ENCODE results near the gene MALRD1.
"Not testable (repeated sequence)": the region's sequence is repeated elsewhere in the genome, so short reads cannot be mapped to it uniquely, and the experiment has no call there.

Gene MALRD1

DNA sequence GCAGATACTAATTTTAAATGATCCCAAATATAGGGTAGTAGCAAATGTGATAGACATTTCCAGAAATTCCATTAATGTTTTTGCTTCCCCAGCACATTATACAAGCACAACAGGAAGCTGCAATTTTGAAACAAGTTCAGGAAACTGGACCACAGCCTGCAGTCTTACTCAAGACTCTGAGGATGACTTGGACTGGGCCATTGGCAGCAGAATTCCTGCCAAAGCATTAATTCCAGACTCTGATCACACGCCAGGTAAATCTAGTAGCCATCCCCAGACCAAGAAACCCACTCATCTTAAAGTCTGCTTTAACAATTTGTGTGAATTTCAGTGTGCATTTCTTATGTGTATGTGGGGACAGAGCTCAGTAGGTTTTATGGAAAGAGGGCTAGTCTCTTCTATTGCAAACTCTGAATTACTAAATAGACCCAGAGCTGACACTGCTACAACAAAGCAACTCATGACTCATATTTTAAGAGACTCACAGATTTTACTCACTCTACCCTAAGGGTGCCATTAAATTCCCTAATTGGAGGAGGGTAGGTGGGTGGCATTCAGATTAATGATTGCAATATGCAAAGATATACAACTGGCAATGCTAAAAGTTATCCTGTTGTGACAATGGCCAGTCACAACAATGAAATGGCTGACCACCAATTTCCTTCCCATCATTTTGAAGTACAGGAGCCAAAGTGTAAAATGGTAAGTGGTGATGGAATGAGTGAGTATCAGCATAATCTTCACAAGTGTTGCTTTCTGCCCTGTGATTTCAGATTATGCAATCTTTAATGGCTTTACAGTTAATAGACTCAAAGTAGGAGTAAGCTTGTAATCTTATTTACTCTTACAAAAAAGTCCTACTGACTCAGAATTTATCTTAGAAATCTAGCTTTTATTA lies 450.0 kb downstream of the MALRD1 start:
- no peak for DNase-seq

DNA sequence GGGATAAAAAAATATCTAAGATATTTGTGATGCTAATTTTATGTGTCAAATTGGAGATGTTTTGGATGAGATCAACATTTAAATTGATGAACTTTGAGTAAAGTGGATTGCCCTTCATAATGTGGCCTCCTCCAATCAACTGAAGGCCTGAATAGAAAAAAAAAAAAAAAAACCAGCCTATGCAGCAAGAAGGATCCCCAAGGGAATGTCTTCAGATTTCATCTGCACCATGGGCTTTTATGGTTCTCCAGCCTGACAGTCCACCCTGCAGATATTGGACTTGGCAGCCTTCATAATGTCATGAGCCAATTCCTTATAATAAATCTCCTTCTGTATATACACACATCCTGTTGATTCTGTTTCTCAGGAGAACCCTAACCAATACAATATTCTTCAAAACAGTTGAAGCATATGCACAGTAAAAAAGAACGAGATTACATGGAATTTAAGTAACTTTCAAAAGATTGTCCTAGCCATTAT lies 450.7 kb downstream of the MALRD1 start:
- no peak for DNase-seq

DNA sequence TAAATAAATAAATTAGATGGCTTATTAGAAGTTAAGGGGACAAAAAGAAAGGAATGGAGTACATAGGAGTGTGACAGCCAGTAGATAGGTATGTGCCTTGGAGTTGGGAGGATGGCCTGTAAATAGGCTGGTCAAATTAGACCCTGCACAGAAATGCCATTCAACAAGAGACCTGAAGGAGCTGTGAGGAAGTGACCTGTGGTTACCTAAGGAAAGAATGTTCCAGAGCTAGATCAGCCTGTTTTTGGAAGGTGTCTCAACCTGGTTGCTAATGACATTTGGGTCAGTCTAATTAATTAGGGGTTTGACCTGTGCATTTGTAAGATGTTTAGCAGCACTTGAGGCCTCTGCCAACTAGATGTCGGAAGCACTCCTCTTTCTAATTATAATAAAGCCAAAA lies 452.4 kb downstream of the MALRD1 start:
- DNase-seq, result no peak

DNA sequence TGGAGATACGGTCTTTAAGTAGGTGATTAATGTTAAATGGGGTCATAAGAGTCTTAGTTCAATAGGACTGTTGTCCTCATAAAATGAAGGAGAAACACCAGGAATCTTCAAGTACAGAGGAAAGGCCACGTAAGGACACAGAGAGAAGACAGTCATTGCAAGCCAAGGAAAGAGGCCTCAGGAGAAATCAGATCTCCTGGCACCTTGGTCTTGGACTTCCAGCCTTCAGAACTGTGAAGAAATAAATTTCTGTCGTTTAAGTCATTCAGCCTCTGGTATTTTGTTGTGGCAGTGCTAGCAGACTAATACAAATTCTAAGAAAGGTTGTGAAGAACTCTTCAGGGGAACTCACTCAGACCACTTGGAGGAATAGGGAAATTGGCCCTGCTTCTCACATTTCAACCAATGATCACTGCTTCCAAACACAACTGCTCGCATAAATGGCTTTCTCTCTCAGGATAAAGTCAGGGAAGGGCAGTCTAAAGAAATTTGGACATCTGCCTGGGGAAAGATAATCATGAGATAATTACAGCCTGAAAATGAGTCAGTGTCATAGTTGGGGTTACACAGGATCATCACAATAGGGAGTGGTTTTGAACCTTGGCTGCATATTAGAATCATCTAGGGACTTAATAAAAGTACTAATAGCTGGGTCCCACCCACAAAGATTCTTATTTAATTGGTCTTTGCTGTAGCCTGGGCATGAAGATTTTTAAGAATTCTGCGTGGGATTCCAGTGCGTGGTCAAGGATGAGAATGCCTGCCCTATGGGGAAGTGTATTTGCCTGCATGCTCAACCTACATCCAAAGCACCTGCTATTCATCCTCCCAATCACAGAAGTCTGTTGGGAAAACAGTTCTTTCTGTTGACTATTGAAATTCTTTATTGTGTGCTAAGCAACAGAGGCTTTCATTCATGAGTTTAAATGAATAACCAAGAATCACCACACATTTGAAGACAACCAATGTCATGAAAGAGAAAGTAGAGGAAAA lies 457.0 kb downstream of the MALRD1 start:
- DNase-seq, result no peak

DNA sequence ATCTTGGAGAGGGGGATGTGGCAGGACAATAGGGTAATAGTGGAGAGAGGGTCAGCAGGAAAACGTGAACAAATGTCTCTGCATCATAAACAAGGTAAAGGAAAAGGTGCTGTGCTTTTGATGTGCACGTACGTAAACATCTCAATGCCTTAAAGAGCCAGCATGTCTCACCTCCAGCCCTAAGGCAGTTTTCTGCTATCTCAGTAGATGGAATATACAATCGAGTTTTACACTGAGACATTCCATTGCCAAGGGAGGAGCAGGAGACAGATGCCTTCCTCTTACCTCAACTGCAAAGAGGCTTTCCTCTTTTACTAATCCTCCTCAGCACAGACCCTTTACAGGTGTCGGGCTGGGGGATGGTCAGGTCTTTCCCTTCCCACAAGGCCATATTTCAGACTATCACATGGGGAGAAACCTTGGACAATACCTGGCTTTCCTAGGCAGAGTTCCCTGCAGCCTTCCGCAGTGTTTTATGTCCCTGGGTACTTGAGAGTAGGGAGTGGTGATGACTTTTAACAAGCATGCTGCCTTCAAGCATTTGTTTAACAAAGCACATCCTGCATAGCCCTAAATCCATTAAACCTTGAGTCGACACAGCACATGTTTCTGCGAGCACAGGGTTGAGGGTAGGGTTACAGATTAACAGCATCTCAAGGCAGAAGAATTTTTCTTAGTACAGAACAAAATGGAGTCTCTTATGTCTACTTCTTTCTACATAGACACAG lies 461.6 kb downstream of the MALRD1 start:
- not testable (repeated sequence) for DNase-seq

DNA sequence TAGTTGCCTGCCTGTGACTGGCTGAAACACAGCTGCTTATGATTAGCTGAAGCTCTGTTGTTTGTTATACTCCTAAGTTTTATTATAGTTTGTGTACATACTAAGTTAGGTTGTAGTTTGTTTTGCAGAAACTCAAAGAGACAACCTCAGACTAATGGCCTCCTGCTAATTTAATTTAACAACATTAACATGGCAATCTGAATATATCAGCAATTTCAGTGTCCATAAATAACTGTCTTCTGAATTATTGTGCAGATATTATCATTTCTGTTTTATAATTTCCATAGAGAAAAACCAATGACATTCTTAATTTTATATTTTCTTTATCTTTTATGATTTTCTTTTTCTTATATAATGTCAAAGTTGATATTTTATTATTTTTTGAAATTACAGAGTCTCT lies 469.5 kb downstream of the MALRD1 start:
- DNase-seq, result no peak

DNA sequence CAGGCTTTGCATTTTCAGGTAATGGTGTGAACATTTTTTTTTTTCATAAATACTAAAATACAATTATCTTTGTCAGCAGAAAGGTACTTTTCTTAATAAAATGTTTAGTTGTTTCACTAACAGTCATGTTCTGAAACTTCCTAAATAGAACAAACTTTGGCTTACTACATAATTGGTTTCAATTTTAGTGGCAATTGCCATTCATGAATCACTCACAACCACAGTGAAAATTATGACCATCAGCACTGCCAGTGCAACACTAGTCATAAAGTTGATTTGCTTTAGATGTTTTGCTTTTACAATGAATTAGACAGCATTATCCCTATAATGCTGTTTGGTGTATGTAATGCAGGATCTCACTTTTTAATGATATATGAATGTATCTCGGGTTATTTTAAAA lies 470.0 kb downstream of the MALRD1 start:
- DNase-seq, result no peak

DNA sequence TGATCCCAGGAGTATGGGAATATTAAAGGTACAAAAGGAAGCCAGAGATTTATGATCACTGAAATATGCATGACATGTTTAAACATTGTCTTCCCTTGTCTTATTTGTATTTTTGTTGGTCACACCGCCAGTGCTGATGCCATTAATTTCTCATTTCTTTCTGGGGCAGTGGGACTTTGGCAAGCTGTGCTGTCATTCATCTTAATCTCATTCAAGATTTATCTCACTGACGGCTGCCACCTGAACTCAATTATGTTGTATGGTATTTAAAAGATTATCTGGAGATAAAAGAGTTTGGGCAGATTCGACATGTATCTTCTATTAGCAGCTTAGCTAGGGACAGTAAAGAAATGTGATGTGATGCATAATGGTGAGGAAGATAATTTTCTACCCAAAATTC lies 482.7 kb downstream of the MALRD1 start:
- no peak for DNase-seq

DNA sequence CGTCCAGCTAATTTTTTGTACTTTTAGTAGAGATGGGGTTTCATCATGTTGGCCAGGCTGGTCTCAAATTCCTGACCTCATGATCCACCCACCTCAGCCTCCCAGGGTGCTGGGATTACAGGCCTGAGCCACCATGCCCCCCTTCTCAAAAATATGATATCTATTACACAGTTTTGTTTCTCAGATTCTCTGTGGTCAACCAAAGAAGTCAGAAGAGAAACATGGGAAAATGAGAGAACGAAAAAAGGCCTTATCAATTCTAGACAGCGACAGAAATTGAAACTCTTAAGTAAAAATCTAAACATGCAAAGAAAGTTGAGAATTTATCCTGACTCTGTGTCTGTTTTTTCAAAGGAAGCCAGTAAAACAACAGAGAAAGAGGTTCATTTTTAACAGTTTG lies 483.8 kb downstream of the MALRD1 start:
- DNase-seq, result no peak

DNA sequence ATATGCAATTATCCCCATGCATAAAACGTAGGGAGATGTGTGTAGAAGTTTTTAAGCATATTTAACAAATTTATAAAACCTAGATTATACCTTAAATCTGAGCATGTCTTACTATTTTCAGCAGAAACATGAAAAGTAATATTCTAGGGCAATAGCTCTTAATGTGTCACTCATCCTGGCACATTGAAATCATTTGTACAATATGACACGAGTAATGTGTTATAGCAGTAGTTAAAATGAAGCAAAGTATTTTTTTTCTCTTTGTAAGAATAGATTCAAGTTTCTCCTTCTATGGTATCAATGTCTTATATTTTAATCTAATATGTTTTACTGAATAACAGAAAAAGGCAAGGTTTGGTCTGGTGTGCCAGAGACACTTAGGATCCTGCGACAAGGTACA lies 492.7 kb downstream of the MALRD1 start:
- no peak for DNase-seq

DNA sequence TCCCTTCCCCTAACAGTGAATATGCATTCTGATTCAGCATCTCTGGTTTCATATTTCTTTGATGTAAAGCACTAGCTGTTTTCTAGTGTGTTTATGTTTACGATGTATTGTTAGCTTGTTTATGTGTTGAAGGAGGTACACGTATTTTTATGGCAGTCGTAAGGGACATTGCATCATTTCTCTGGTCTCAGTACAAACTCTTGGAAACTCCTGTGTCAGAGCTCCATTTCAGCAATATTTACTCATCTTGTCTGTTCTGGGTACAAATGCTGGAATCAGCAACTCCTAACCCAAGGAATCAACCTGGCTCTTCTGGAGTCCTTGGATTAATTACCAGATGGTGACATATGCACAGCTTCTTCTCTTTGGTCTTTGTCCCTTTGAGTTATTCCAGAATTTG lies 497.6 kb downstream of the MALRD1 start:
- no peak for DNase-seq

DNA sequence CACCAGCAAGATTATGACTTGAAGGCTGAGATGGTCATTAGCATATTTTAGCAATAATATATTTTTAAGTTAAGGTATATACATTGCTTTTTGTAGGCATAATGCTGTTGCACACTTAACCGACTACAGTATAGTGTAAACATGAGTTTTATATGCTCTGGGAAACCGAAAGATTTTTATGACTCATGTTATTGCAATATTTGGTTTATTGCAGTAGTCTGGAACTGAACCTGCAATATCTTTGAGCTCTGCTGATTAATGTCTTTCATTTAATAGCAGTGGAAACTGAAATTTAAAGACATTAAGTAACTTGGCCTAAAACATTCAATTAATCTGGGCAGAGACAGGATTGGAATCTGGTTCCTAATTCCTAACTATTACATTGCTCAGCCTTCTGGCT lies 500.9 kb downstream of the MALRD1 start:
- DNase-seq, result no peak

DNA sequence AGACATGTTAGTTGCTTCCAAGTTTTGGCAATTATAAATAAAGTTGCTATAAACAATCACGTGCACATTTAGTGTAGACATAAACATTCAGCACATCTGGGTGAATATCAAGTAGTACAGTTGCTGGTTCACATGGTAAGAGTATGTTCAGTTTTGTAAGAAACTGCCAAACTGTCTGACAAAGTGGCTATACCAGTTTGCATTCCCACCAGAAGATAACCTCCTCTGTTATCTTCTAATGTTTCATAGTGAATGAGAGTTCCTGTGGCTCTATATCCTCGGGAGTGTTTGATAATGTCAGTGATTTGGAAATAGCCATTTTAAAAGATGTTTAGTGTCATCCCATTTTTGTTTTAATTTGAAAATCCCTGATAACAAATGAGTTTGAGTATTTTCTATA lies 508.1 kb downstream of the MALRD1 start:
- no peak for DNase-seq

DNA sequence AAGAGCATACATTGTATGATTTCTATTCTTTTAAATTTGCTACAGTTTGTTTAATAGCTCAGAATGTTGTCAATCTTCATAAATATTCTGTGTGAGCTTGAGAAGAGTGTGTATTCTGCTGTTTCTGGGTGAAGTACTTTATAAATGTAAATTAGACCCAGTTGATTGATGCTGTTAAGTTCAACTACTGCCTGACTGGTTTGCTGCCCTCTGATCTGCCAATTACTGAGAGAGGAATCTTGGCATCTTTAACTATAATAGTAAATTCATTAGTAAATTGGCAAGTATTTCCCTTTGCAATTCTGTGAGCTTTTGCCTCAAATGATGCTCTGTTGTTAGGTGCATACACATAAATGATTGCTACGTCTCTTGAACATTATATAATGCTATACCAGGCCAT lies 512.6 kb downstream of the MALRD1 start:
- DNase-seq, result no peak

DNA sequence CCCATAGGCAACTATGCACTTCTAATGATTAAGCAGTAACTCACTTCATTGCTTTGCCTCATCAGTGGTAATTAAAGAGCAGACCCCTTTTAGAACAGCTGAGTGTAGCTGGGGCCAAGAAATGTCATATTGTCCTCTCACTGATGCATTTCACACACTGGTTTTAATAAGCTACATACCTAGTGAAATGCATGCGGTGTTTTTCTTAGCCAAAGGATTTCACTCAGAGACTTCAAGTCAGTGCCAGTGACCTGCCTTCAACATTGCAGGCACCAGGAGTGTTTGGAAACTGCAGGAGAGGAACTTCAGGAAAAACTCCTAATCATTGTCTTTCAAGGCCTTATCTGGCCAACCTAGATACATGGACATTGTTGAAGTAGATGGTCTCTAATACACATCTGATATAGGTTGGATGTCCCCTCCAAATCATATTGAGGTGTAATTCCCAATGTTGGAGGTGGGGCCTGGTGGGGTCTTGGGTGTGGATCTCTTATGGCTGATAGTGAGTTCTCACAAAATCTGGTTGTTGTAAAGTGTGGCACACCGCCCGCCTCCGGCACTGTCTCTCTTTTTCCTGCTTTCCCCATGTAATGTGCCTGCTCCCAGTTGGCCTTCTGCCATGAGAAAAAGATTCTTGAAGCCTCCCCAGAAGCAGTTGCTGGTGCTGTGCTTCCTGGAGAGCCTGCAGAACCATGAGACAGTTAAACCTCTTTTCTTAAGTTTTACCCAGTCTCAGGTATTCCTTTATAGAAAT lies 515.0 kb downstream of the MALRD1 start:
- DNase-seq, result no peak

DNA sequence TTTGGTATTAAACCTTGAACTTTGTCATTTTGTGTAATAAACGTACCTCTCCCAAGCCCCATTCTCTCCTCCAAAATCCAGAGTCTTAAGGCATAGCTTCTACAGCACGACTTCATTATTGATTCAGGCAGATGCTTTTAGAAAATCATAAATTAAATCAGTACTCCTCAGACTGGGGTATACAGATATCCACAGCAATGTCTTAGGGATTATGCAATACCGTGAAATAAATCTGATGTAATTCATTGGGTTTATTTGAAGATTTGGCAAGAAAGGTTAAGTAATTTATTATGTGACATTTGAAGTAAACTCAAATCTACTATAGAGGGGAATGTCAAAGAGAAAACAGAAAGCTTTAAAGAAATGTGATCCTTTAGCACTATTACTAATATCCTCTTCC lies 521.5 kb downstream of the MALRD1 start:
- no peak for DNase-seq

DNA sequence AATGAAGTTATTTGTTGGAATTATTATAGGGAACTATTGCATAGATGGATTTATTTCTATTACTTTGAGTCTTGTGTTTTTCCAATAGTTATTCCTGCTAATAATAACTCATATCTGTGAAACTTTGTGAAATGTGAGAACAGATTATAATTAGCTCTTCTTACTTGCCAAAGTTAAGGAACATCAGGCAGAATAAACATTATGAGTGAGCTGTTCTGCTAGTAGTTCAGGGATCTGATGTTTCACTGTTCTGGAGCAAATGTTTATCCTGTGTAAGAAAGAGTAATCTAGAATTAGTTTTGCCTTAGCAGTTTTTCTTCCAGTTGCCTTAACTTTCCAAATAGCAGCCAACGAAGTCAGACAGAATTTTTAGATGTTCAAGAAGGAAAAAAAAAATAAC lies 522.4 kb downstream of the MALRD1 start:
- DNase-seq, result no peak

DNA sequence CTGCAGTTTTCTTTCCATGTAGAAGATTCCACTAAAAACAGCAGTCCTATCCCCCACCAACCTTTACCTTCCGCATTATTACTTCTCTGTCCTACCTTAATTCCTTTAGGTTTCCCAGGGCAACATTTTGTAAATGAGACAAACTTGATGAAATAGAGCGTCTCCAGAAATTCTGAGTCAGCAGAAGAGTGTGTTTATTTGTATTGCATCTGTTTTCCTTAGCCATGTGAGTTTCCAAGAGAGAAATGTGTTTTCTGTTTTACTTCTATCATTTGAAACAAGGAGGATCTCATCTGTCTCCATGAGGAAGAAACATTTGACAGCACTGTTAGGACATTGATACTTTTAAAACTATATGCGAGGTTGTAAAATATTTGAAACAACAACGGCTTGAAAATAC lies 523.5 kb downstream of the MALRD1 start:
- DNase-seq, result no peak

DNA sequence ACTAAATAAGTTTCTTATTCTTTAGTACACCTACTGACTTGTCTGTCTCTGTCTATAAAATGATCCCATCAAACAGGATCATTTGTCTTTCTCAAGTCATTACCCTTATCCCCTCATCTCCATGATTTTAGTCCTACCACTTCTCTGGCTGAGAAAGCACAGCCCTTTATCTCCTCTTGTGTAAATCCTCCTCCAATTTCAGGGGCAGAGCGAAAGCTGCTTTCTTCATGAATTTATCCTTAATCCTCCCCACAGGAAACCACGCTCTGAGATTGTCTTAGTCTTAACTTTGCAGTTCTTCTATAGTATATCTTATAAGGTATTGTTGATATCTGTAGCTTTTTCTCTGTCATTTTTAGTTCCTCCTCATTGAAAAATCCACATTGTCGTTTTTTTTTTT lies 528.0 kb downstream of the MALRD1 start:
- no peak for DNase-seq

DNA sequence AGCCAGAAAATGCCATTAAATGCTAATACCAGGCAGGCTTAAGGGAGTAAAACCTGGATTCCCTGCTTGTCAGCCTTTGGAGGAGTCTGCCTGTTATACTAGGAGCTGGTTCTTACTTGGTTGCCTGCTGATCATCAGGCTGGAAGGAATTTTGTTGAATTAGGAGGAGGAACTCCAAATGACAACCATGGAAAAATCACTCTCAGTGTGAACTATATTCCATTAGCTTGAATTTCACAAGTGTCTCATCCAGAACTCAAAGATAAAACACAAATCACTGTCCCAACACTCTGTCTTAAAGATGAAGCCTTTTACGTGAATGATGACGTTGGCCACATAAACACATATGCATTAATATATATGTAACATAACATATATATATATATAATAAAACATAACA lies 528.8 kb downstream of the MALRD1 start:
- DNase-seq, result no peak

DNA sequence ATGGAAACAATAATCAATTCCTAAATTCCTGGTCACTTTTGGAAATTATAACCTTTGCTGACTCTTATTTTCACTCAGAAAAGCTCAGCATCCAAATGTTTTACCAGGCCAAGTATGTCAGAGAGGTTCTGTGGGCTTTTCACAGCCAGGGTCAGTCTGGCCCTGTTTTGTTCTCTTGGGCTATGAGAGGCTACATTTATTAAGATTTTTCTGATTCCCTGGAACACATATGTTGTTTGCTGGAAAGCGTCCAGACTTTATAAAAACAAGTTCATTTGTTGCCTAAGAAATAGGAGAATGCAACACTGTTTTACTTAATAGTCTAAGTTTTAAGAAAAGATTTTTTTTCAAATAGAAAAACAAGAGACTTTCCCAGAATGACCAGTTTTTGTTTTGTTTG lies 529.2 kb downstream of the MALRD1 start:
- DNase-seq, result no peak

DNA sequence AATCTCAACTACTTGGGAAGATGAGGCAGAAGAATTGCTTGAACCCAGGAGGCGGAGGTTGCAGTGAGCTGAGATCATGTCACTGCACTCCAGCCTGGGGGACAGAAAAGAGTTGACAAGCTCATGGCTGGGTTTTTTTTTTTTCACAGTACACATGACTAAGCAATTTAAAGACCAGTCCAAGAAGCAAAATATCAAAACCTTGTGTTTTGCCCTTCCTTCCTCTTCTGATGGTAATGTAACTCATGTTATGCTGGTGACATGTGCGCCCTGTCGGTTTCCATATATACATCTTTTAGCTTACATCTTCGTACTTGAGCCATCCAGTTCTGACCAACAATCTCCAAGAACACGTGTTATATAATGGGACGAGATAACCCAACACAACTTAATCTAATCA lies 530.0 kb downstream of the MALRD1 start:
- no peak for DNase-seq

Measured in NCI-H1436 (cell line).